H1 (cell line): Measurements from ENCODE around the gene SPAG16. TPM values are rescaled to one million over a fixed set of nuclear protein-coding genes. Genes with fewer than 3 reads are reported as not detected.

ENCODE experiments used
- CTCF ChIA-PET: fragments of 300-600 bp; sonication (Branson Sonifier 250); formaldehyde crosslinking; loops from one replicate; lab custom pipeline; 2021; ENCODE audit not compliant: partially characterized antibody; lab: Charles Lee
- POLR2A ChIA-PET: fragments of 300-600 bp; sonication (Branson Sonifier 250); formaldehyde crosslinking; loops from one replicate; lab custom pipeline; 2021; ENCODE audit warnings: inconsistent platforms; ENCODE audit not compliant: partially characterized antibody; lab: Charles Lee
- DNase-seq, 2 experiments: peaks; one replicate each; pipeline versions ENCODE4 v3.0.0 to v3.0.0-alpha.2; 2010 to 2022; ENCODE audit warnings: low spot score in 2 of 2, low read depth in 1 of 2, mixed read lengths in 1 of 2
- FAIRE-seq: peaks from 2 replicates; lab custom pipeline; 2011; peaks lifted over from hg19 to GRCh38; lab: Jason Lieb, UNC
- H2AFZ ChIP-seq: 2 replicates; pipeline ENCODE4 v1.8.1; 2012; ENCODE audit warnings: low read length, inconsistent platforms
- H2AK5ac ChIP-seq: 2 replicates; pipeline ENCODE4 v1.6.1; 2013; ENCODE audit warnings: low read depth, low read length
- H2BK120ac ChIP-seq: replicated peaks from 2 replicates; pipeline ENCODE3; 2013; ENCODE audit warnings: low read depth, low read length, inconsistent platforms
- H2BK12ac ChIP-seq: 2 replicates; pipeline ENCODE4 v1.6.1; 2013; ENCODE audit warnings: low read depth, low read length
- H2BK15ac ChIP-seq: 2 replicates; pipeline ENCODE4 v1.6.1; 2013; ENCODE audit warnings: low read length
- H2BK20ac ChIP-seq: 2 replicates; pipeline ENCODE4 v1.6.1; 2013; ENCODE audit warnings: low read length
- H2BK5ac ChIP-seq: 2 replicates; pipeline ENCODE4 v1.6.1; 2013; ENCODE audit warnings: low read depth, low read length
- H3K14ac ChIP-seq: 2 replicates; pipeline ENCODE4 v1.6.1; 2013; ENCODE audit warnings: inconsistent platforms; ENCODE audit not compliant: insufficient read length
- H3K18ac ChIP-seq: 2 replicates; pipeline ENCODE4 v1.6.1; 2013; ENCODE audit warnings: low read length; ENCODE audit errors: extremely low read depth
- H3K23ac ChIP-seq: 2 replicates; pipeline ENCODE4 v1.6.1; 2013; ENCODE audit warnings: inconsistent platforms; ENCODE audit not compliant: insufficient read length
- H3K23me2 ChIP-seq: 2 replicates; pipeline ENCODE4 v1.6.1; 2013; ENCODE audit warnings: low read depth, low read length
- H3K27ac ChIP-seq: 2 replicates; pipeline ENCODE4 v1.6.1; 2011; ENCODE audit warnings: low read depth, low read length, inconsistent platforms
- H3K27me3 ChIP-seq, 4 experiments: replicated peaks in 1 of 4; 1 replicate in 1 of 4; 2 replicates in 3 of 4; pipeline versions ENCODE4 v1.6.1 to v1.8.1; 2011 to 2013; ENCODE audit warnings: low read length in 3 of 4, mild to moderate bottlenecking in 3 of 4, inconsistent platforms in 2 of 4, mixed read lengths in 2 of 4, moderate library complexity in 1 of 4; ENCODE audit not compliant: control insufficient read depth in 3 of 4, insufficient read depth in 3 of 4; ENCODE audit errors: extremely low read depth in 1 of 4
- H3K36me3 ChIP-seq, 4 experiments: 2 replicates each; pipeline versions ENCODE4 v1.6.1 to v1.8.1; 2011 to 2013; ENCODE audit warnings: mild to moderate bottlenecking in 4 of 4, low read length in 3 of 4, moderate library complexity in 2 of 4, control low read depth in 1 of 4, inconsistent platforms in 1 of 4; ENCODE audit not compliant: insufficient read depth in 4 of 4, control insufficient read depth in 2 of 4
- H3K4ac ChIP-seq: replicated peaks from 2 replicates; pipeline ENCODE3; 2013; ENCODE audit warnings: low read length, low read depth, mixed read lengths, inconsistent platforms; ENCODE audit not compliant: insufficient read length
- H3K4me1 ChIP-seq, 4 experiments: replicated peaks in 1 of 4; 1 replicate in 1 of 4; 2 replicates in 3 of 4; pipeline versions ENCODE4 v1.6.1 to v1.8.1; 2011 to 2013; ENCODE audit warnings: low read length in 3 of 4, inconsistent platforms in 2 of 4, mixed read lengths in 1 of 4; ENCODE audit not compliant: insufficient read depth in 4 of 4, control insufficient read depth in 3 of 4
- H3K4me2 ChIP-seq, 2 experiments: 2 replicates each; pipeline versions ENCODE4 v1.6.1 to v1.8.1; 2011 to 2013; ENCODE audit warnings: low read depth in 2 of 2, low read length in 2 of 2, control low read depth in 1 of 2, inconsistent platforms in 1 of 2, mild to moderate bottlenecking in 1 of 2; ENCODE audit not compliant: insufficient read depth in 1 of 2
- H3K4me3 ChIP-seq, 4 experiments: fragments of 200-600, 300-600 bp in 1 of 4; sonication (generic), shearing (Covaris generic), sonication (Bioruptor Twin) in 1 of 4; 2 replicates each; pipeline versions ENCODE4 v1.5.1 to v1.8.1; 2011 to 2016; ENCODE audit warnings: low read length in 4 of 4, low read depth in 3 of 4, control low read depth in 2 of 4, inconsistent platforms in 2 of 4, mild to moderate bottlenecking in 2 of 4, mixed read lengths in 1 of 4, moderate library complexity in 1 of 4; ENCODE audit not compliant: insufficient read depth in 2 of 4; ENCODE audit errors: extremely low read depth in 1 of 4
- H3K56ac ChIP-seq: replicated peaks from 2 replicates; pipeline ENCODE3; 2013; ENCODE audit warnings: low read depth, mild to moderate bottlenecking, mixed read lengths, low read length, inconsistent platforms; ENCODE audit not compliant: insufficient read length
- H3K79me1 ChIP-seq: 2 replicates; pipeline ENCODE4 v1.6.1; 2013; ENCODE audit warnings: low read depth, low read length, control low read depth
- H3K79me2 ChIP-seq, 2 experiments: 2 replicates each; pipeline versions ENCODE4 v1.6.1 to v1.8.1; 2012 to 2013; ENCODE audit warnings: low read length in 2 of 2, mild to moderate bottlenecking in 2 of 2, inconsistent platforms in 1 of 2; ENCODE audit not compliant: insufficient read depth in 2 of 2, control insufficient read depth in 1 of 2
- H3K9ac ChIP-seq, 4 experiments: replicated peaks in 1 of 4; 1 replicate in 1 of 4; 2 replicates in 3 of 4; pipeline versions ENCODE4 v1.6.1 to v1.8.1; 2011 to 2013; ENCODE audit warnings: low read depth in 3 of 4, low read length in 3 of 4, control low read depth in 2 of 4, mild to moderate bottlenecking in 2 of 4, moderate library complexity in 2 of 4, inconsistent platforms in 1 of 4; ENCODE audit errors: extremely low read depth in 1 of 4
- H3K9me3 ChIP-seq, 2 experiments: 2 replicates each; pipeline versions ENCODE4 v1.6.1 to v1.8.1; 2012 to 2013; ENCODE audit warnings: mild to moderate bottlenecking in 2 of 2, moderate library complexity in 2 of 2, control low read depth in 1 of 2, inconsistent platforms in 1 of 2, low read depth in 1 of 2, low read length in 1 of 2, mixed read lengths in 1 of 2; ENCODE audit not compliant: insufficient read depth in 2 of 2
- H4K20me1 ChIP-seq, 2 experiments: replicated peaks in 1 of 2; 2 replicates each; pipeline versions ENCODE3 to v1.8.1; 2011 to 2013; ENCODE audit warnings: inconsistent platforms in 2 of 2, low read length in 2 of 2, mild to moderate bottlenecking in 1 of 2; ENCODE audit not compliant: insufficient read depth in 2 of 2, control insufficient read depth in 1 of 2
- H4K5ac ChIP-seq: 2 replicates; pipeline ENCODE4 v1.6.1; 2013; ENCODE audit warnings: low read length, low read depth, mixed read lengths, inconsistent platforms; ENCODE audit not compliant: insufficient read length
- H4K8ac ChIP-seq: 2 replicates; pipeline ENCODE4 v1.8.0; 2013; ENCODE audit warnings: mild to moderate bottlenecking, moderate library complexity, low read length, inconsistent platforms; ENCODE audit not compliant: insufficient read depth; ENCODE audit errors: extremely low read depth
- H4K91ac ChIP-seq: replicated peaks from 2 replicates; pipeline ENCODE3; 2013; ENCODE audit warnings: low read length, mixed read lengths, inconsistent platforms; ENCODE audit not compliant: insufficient read length
- CTCF ChIP-seq, 3 experiments: IDR thresholded peaks; 1 replicate in 2 of 3; 2 replicates in 1 of 3; pipeline versions ENCODE4 v1.5.1 to v1.6.1; 2011; ENCODE audit warnings: low read length in 3 of 3, mild to moderate bottlenecking in 3 of 3, inconsistent platforms in 2 of 3, low read depth in 1 of 3, moderate library complexity in 1 of 3; ENCODE audit not compliant: insufficient read depth in 1 of 3; ENCODE audit errors: control extremely low read depth in 1 of 3
- USF2 ChIP-seq: IDR thresholded peaks from 2 replicates; pipeline ENCODE4 v1.6.1; 2011; ENCODE audit warnings: low read length, improper control_type of control experiment
- WGBS, 2 experiments: shearing (Covaris generic) in 1 of 2; methylation state at CpG; one replicate each; pipeline versions ENCODE4 v1.1.6 to v1.1.7; 2013 to 2015; ENCODE audit warnings: low lambda C conversion rate in 2 of 2, mixed read lengths in 2 of 2, inconsistent platforms in 1 of 2, low coverage in 1 of 2, missing lambda C conversion rate in 1 of 2; ENCODE audit not compliant: insufficient replicate concordance in 2 of 2, insufficient coverage in 1 of 2, insufficient read length in 1 of 2; ENCODE audit errors: extremely low coverage in 1 of 2, missing lambda C conversion rate in 1 of 2; 5-methylcytosine and 5-hydroxymethylcytosine counted together
- polyA plus RNA-seq, 7 experiments: library from polyadenylated mRNA; depleted of rRNA in 3 of 7; stranded (reverse) in 5 of 7; unstranded in 2 of 7; fragments of >200 nt in 5 of 7; fragments of 200-250 nt in 2 of 7; gene quantifications; 1 replicate in 5 of 7; 2 replicates in 1 of 7; 4 replicates in 1 of 7; pipeline versions ENCODE4 v1.2.1 to v1.2.3, GENCODE V29; 2011 to 2013; ENCODE audit warnings: missing spikeins in 2 of 7, mixed read lengths in 2 of 7
- total RNA-seq: library from RNA; stranded (reverse); fragmentation: NEBNext Ultra II Directional; extraction: Animal tissue kit (Norgen Biotek cat#: 25700); gene quantifications from 2 replicates; pipeline ENCODE4 v1.2.1, GENCODE V29; 2021

Gene SPAG16
- total and polyA plus RNA-seq, 2 of the 8 experiments (the other 6 are each of a cell fraction or from before 2014, with no cell fraction given) = 6.0 to 14.9 TPM

GRCh38 chr2:213726101-213726500 lies 441.8 kb downstream of the SPAG16 start:
- no peak overlapping the region for H4K91ac ChIP-seq
- DNase-seq = no peak
- no peak for TF ChIP-seq USF2
- TF ChIP-seq CTCF (IDR thresholded peaks at IDR 0.05; ENCODE audit: control extremely low read depth in 1 of 3, insufficient read depth in 1 of 3, low read depth in 1 of 3, low read length in 3 of 3) = peak in 1 of 3 experiments; percentile 12; a peak in 1 of 4 replicates
- TF ChIP-seq, all 59 proteins: peak for 1
- H2AK5ac ChIP-seq = no peak overlapping the region
- no peak overlapping the region for H2BK15ac ChIP-seq
- no peak for FAIRE-seq
- H3K79me1 ChIP-seq = no peaks in the 10 kb centered on the region
- H3K18ac ChIP-seq = no peak overlapping the region
- no peak overlapping the region for H3K4ac ChIP-seq
- no peaks in the 10 kb centered on the region for H3K27me3 ChIP-seq
- H4K8ac ChIP-seq = no peak overlapping the region
- no peak overlapping the region for H2BK12ac ChIP-seq
- no peak overlapping the region for H2BK20ac ChIP-seq
- peaks cover 0 to 7% (median 2%) of the 10 kb centered on the region in 4 experiments; a peak in 3 of 7 replicates for H3K4me1 ChIP-seq
- no peak overlapping the region for H3K23ac ChIP-seq
- H3K14ac ChIP-seq = no peak overlapping the region
- ChIA-PET CTCF (interaction anchor here (0.6 to 1.4 kb wide), 5 partner anchors 9 to 63 kb away, joined by 3 to 5 read pairs (median 3); no protein-coding TSS in a partner anchor), POLR2A (no interaction called here)
- no peaks in the 10 kb centered on the region for H3K23me2 ChIP-seq
- no peak overlapping the region for H3K4me2 ChIP-seq
- no peak overlapping the region for H4K5ac ChIP-seq
- H3K4me3 ChIP-seq = no peak overlapping the region
- WGBS, 2 experiments = 93% methylated on average over 1 of the region's 1 CpG; no CpG with 5 or more reads in 1 of the 2 experiments
- no peak overlapping the region for H2BK120ac ChIP-seq
- H3K56ac ChIP-seq = no peak overlapping the region
- H4K20me1 ChIP-seq = no peaks in the 10 kb centered on the region
- no peak overlapping the region for H2AFZ ChIP-seq
- no peak overlapping the region for H3K27ac ChIP-seq
- H3K79me2 ChIP-seq = no peaks in the 10 kb centered on the region
- H3K9ac ChIP-seq = no peak overlapping the region
- no peaks in the 10 kb centered on the region for H3K9me3 ChIP-seq
- no peaks in the 10 kb centered on the region for H3K36me3 ChIP-seq
- no peak overlapping the region for H2BK5ac ChIP-seq
